ENCODE data around the gene GPR78.
"Not testable (repeated sequence)": the region's sequence is repeated elsewhere in the genome, so short reads cannot be mapped to it uniquely, and the experiment has no call there.

DNA sequence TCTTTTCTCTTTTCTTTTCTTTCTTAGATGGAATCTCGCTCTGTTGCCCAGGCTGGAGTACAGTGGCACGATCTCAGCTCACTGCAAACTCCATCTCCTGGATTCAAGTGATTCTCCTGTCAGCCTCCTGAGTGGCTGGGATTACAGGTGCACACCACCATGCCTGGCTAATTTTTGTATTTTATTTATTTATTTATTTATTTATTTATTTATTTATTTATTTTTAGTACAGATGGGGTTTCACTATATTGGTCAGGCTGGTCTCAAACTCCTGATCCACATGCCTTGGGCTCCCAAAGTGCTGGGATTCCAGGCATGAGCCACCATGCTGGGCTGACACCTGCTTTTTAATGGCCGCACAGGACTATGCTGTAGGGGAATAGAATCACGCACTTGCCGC, 3.6 kb upstream of the GPR78 start:
- not testable (repeated sequence) for TF ChIP-seq ELF4 (IDR thresholded peaks at IDR 0.05); L3MBTL2 (conservative IDR thresholded peaks at IDR 0.05); BHLHE40 (IDR thresholded peaks at IDR 0.05; ENCODE audit: borderline replicate concordance); CTBP1 (IDR thresholded peaks at IDR 0.05; ENCODE audit: borderline replicate concordance); FOXK2 (IDR thresholded peaks at IDR 0.05); LEF1 (IDR thresholded peaks at IDR 0.05; ENCODE audit: borderline replicate concordance); FOXM1 (IDR thresholded peaks at IDR 0.05; ENCODE audit: borderline replicate concordance)
- TF ChIP-seq, protein P1, sequence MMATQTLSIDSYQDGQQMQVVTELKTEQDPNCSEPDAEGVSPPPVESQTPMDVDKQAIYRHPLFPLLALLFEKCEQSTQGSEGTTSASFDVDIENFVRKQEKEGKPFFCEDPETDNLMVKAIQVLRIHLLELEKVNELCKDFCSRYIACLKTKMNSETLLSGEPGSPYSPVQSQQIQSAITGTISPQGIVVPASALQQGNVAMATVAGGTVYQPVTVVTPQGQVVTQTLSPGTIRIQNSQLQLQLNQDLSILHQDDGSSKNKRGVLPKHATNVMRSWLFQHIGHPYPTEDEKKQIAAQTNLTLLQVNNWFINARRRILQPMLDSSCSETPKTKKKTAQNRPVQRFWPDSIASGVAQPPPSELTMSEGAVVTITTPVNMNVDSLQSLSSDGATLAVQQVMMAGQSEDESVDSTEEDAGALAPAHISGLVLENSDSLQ (IDR thresholded peaks at IDR 0.05) = not testable (repeated sequence)
